Measurements from ENCODE around the gene TMX4. TPM values are rescaled to one million over a fixed set of nuclear protein-coding genes. Genes with fewer than 3 reads are reported as not detected.
"Not testable (repeated sequence)": the region's sequence is repeated elsewhere in the genome, so short reads cannot be mapped to it uniquely, and the experiment has no call there.

The TMX4 gene, protein sequence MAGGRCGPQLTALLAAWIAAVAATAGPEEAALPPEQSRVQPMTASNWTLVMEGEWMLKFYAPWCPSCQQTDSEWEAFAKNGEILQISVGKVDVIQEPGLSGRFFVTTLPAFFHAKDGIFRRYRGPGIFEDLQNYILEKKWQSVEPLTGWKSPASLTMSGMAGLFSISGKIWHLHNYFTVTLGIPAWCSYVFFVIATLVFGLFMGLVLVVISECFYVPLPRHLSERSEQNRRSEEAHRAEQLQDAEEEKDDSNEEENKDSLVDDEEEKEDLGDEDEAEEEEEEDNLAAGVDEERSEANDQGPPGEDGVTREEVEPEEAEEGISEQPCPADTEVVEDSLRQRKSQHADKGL
- 21.3 TPM for total RNA-seq

DNA sequence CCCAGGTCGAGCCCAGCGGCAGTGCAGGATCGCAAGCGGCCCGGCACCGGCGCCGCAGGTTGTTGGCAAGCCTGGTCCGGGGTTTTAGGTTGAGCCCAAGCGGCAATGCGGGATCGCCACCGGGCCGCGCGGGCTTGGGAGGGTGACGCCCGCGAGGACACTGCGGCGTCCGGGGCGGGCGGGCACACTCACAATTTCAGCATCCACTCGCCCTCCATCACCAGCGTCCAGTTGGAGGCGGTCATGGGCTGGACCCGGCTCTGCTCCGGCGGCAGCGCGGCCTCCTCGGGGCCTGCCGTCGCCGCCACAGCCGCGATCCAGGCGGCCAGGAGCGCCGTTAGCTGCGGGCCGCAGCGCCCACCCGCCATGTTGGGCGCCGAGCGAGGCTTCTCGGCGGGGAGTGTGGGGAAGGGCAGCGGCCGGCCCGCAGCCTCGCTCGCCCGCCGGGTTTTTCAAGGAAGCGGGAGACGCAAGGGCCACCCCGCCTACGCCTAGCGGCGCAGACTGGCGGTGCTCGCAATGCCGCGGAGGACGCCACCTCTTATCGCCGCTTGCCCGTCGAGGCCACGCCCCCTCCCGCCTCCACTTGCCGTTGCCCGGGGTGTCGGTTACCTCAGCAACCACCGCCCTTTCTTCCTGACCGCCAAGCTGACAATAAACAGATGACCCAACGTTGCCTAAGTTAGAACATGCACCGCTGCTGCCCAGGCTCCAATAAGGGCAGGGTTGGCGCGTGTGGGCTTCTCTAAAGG is at the start of gene TMX4:
TSS of gene TMX4 (minus strand) at position 516 of the 752 bp plus-strand sequence. CDS start at position 368, 148 bp downstream.
- peak; percentile 67 to 93 (median 93) for DNase-seq (ENCODE audit: low read depth in 2 of 3, low spot score in 2 of 3)

DNA sequence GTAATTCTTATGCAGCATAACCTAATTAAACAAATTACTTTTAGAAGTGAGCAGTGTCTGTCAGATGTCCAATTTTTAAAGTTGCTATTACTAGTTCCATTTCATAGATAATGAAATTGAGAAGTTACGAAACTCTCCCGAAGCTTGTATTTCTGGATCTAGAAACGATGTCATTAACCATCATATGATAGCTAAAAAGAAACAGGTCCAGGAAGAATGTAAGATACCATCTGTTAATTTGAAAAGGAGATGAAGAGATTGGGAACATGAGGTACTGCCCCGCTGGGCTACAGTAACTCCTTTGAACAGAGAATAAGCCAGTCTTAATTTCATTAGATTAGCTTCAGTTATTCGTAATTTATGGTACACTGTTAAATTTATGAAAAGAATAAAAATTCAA is 47.5 kb upstream of the TMX4 start:
- no peak for DNase-seq (ENCODE audit: low read depth in 2 of 3, low spot score in 2 of 3)

DNA sequence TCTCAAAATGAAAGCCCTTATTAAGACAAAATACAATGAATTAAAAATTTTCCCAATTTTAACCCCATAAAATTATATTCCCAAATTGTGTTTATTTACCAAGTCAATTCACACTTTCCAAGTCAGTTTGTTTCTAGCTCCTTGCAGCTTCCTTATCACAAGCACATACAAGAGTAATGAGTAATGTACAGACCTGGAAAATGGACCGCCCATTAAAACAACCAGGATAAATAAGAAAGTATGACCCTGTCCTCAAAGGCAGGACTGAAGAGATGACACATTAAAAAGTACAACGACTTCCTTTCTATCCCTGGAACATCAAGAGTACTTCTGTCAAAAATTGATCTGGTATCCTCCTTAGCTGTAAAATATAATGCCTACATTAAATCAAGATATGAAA is 47.1 kb upstream of the TMX4 start:
- DNase-seq (ENCODE audit: low read depth in 2 of 3, low spot score in 2 of 3) = no peak

DNA sequence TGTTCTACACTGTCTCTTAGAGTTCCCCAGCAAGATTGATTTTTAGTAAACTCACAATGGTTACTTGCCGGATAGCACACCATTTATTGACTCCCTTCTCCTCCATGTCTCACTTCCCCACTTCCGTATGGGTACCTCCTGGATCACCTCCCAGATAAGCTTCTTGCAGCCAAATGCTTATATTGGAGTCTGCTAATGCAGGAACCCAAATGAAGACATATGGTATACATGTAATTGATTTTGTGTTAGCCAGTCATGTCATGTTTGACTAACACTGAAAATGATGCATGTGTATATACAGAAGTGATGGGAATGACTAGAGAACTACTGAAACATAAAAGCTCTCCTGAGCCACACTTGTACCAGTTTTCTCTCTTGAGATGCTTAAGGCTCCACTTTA is 46.1 kb upstream of the TMX4 start:
- DNase-seq (ENCODE audit: low read depth in 2 of 3, low spot score in 2 of 3) = no peak

DNA sequence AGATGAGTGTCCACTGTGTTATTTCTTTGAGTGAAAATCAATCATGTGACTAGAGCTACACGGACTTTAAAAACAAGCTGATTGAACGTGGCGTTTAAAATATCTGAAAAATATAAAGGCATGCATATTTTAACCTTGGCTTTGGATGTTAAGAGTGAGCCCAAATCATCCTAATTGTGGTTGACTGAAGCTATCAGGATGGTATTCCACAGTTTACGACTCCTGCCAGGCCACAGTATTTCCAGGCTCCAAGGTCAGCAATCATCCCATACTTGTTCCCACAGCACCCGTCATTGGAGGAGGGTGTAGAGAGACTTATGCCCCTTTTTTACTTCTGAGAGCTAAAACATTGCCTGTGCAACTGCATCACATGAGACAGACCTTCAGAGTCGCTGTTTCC is 43.2 kb upstream of the TMX4 start:
- no peak for DNase-seq (ENCODE audit: low read depth in 2 of 3, low spot score in 2 of 3)

DNA sequence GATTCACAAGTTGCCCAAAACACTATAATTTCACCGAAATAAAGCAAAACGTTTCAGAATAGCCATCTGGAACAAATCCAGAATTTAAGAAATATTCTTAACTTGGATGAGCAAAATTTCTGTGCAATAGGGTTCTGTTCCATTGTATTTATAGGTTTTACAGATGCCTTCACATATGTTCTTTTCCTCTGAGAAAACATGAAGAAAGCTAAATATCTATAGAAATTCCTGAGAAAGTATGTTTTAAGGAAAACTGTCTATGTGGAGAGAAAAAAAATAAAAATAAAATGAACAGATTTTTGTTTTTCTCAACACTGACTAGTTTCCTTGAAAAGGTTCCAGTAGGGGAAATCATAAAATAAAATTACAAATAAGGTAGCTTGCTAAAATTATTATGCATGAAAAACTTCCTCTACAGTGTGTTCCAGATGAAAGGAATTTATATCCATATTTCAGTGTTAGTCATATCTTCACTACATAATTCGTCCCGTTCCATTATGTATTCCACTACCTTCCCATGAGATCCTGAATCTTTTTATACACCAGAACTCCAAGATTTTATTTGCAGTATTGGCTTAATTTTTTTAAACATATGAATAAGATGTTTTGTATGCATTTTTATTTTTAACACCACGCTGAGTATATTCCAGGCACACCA is 42.4 kb upstream of the TMX4 start:
- DNase-seq (ENCODE audit: low read depth in 2 of 3, low spot score in 2 of 3) = no peak

DNA sequence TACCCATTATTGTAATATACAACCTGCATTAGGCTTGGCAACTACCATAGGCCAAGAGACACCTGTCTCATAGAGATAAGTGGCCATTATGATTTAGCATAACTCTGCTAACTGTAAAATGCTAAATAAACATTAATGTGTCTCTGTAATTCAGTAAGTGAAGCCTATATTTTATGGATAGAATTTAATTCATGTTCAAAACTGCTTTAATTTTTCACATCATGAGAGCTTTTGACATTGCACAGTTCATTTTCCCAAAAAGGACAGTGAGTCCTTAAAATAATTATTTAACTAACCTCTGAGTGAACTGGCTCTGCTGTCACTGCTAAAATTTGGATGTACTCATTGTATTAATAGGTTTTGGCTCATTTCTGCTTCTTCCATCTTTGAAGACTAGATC is 41.4 kb upstream of the TMX4 start:
- no peak for DNase-seq (ENCODE audit: low read depth in 2 of 3, low spot score in 2 of 3)

DNA sequence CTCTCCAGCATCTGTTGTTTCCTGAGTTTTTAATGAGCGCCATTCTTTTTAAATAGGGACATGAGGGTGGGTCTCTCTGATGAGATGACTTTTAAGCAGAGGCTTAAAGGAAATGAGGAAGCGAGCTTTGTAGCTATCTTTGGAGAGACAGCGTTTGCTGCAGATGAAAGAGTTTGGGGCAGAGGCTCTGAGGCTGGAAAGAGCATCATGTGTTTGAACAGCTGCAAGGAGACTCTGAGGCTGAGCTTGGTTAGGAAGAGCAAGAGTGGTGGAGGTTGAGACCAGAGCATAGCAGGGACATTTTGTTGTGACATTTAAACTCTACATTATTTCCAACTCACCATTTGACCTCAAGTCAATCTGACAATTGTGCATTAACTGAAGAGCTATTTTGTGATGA is 38.3 kb upstream of the TMX4 start:
- no peak for DNase-seq (ENCODE audit: low read depth in 2 of 3, low spot score in 2 of 3)

DNA sequence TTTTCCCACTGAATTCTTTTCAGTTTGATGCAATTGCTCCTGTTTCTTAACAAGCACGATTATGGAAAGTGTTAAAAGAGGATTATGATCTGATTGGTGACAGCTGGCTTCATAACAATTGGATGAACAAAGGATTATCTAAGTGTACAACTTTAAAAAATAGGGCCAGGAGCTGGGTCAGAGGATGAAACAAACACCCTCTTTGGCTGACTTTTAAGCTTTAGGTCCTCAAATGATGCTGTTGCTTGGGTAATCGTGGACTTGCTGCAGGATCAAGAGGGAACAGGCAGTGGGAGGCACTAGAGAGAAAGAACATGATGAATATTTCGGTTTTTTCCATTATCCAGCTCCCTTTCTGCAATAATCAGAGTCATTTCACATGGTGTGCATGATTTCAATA is 35.5 kb upstream of the TMX4 start:
- DNase-seq (ENCODE audit: low read depth in 2 of 3, low spot score in 2 of 3) = no peak

DNA sequence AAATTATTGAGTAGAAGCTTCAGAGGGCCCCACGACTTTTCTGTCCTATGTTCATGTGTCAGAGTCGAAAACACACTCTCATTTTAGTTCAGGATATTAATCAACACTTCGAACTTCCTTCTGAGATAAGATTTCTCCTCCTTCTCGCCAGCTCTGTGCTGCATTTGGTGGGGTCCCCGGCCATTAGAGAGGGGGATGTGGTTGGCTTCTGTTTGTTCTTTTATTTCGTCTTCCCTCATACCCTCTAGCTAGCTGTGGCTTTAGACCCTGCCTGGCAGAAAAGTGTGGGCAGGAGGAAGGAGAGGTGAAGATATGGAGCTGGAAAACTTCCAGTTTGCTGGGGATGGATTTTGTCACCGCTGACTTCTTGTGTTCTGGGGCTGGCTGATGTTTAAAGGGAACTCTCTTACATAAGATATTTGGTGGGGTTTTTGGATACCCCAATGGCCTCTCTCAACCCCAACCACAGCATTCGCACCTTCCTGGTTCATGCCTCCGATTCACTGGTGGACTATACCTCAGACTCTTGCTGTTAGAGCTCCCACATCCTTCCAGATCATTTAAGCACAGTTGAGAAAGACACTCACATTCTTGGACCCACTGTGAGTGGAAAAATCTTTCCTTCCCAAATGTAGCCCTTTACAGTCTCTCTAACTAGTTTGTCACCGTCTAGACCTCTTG is 30.7 kb upstream of the TMX4 start:
- peak in 2 of 3 donors; percentile 9 to 36 for DNase-seq (ENCODE audit: low read depth in 2 of 3, low spot score in 2 of 3)

DNA sequence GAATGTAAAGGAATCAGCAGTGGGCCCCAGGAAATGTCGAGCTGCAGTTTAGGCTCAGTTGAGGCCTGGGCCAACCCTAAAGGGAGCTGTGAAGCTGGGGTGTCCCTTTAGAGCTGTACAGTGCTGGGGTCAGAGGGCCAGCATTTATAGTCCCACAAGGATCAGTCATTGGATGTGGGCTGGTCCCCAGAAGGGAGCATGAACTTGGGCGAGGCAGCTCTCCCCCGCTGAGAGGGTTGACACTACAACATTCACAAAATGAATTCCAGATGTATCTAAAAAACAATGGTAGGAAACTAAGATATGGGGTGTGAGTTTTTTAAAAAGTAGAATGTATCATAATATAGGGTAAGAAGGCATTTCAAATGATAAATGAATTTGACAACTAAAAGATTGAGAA is 29.7 kb upstream of the TMX4 start:
- DNase-seq (ENCODE audit: low read depth in 2 of 3, low spot score in 2 of 3) = no peak

DNA sequence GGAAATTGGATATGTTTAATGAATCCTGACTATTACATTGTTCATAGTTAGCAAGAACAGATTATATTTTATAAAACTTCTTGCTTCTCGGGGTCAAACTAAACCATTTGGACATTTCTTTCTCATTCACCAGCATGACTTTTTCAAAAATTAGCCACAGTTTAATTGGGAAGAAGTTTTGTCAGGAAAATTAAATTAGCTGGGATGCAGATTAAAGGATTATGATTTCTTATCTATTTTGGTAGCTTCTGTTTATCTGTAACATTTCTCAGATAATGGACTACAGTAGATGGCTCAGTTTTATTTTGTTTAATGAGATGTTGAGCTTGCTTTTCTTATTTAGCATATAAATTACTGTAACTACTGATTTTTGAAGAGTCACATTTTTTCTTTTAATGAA is 26.4 kb upstream of the TMX4 start:
- DNase-seq (ENCODE audit: low read depth in 2 of 3, low spot score in 2 of 3) = no peak

DNA sequence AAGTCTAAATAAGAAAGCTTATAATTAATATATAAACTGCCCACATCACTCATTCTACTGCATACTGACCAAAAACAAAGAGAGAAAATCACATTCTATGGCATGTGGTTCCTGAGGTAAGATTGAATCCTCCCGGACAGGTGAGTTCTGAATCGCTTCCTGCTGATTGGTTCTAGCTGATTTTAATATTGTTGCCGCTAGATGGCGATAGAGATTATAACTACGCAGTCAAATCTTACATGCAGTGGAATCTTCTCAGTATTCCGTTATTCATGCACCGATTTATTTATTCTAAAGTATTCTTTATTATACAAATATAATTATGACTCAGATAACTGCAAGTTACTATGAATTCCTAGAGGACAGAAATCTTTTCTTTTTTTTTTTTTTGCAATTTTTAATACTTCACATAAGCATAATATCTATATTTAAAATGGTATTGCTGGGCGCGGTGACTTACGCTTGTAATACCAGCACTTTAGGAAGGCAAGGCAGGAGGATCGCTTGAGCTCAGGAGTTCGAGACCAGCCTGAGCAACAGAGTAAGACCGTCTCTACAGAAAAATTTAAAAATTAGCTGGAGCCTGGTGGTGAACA is 24.2 kb upstream of the TMX4 start:
- DNase-seq (ENCODE audit: low read depth in 2 of 3, low spot score in 2 of 3) = peak; percentile 41 to 68 (median 46)

DNA sequence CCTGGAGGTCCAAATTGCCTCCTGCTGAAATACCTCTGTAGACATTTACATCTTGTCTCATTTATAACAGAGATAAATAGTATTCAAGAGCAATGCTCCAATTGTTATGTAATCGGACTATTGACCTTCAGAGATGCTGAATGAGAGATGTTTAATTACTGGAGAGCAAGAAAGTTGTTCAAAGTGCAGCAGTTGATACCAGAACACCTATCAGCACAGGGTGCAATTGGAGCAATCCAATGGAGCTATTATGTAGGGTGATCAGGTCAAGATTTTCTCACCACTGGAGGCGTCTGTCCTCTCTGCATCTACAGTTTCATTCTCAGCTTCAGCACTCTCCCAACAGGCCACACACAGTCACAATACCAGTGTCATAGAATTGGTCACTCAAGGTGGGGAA is 19.5 kb upstream of the TMX4 start:
- no peak for DNase-seq (ENCODE audit: low read depth in 2 of 3, low spot score in 2 of 3)

DNA sequence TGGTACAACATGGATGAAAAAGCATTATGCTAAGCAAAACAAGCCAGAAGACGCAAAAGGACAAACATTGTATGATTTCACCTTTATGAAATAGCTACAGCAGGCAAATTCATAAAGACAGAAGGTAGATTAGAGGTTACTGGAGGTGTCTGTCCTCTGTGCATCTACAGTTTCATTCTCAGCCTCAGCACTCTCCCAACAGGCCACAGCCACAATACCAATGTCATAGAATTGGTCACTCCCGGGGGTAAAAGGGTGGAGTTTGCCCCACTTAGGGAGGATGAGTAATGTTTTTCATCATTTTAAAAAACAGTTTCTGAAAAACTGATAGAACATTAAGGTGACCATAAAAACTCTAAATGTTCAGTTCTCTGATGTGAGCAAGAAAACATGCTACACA is 17.2 kb upstream of the TMX4 start:
- DNase-seq (ENCODE audit: low read depth in 2 of 3, low spot score in 2 of 3) = no peak

DNA sequence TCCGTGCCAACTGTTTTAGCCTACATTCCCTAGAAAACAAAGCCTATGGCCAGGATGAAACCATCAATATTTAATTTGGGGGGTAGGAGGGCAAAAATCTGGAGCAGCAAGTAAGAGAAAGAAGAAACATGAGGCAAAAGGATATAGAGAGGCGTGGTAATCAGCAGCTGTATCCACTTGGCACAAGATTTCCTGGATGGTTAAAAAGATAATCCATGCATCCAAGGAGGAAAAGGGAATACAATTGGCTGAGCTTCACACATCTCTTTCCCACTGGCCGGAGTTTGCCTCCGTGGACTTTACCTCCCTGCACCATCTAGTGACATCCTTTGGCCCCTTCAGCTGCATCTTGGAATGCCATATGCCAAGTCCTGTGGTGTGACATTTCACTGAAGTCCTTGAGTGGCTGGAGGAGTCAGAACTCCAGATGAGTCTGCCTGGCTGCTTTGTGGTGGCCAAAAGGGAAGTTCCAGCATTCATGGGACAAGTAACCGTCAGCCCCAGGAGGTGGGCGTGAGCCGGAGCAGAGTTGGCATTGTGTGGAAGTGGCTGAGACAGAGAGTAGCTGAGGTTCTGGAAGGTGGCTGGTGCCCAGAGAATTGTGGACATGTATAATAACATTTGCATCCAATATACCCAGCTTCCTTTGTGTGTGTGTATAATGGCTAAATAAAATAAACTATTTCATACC is 13.7 kb upstream of the TMX4 start:
- no peak for DNase-seq (ENCODE audit: low read depth in 2 of 3, low spot score in 2 of 3)

DNA sequence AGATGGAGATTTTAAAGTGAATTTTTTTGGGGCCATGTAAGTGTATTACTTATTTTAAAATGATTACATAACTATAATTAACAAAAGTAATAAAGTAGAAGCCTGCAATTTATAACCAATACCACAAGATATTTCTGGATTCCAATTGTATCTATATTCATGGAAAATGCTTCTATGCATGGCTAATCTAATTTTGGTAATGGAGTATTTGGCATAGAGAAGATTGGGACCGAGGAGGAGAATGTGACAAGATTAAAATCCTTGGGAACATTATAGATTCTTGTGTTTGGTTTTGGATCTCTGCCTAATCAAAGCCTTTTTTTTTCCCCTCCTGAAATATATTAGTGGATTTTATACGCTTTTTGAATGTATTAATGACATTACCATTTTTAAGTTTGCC is 12.9 kb upstream of the TMX4 start:
- DNase-seq (ENCODE audit: low read depth in 2 of 3, low spot score in 2 of 3) = no peak

DNA sequence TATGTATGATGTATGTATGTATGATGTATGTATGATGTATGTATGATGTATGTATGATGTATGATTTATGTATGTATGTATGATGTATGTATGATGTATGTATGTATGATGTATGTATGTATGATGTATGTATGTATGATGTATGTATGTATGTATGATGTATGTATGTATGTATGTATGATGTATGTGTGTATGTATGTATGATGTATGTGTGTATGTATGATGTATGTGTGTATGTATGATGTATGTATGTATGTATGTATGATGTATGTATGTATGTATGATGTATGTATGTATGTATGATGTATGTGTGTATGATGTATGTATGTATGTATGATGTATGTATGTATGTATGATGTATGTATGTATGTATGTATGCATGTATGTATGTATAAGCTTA is 12.0 kb upstream of the TMX4 start:
- not testable (repeated sequence) for DNase-seq (ENCODE audit: low read depth in 2 of 3, low spot score in 2 of 3)

DNA sequence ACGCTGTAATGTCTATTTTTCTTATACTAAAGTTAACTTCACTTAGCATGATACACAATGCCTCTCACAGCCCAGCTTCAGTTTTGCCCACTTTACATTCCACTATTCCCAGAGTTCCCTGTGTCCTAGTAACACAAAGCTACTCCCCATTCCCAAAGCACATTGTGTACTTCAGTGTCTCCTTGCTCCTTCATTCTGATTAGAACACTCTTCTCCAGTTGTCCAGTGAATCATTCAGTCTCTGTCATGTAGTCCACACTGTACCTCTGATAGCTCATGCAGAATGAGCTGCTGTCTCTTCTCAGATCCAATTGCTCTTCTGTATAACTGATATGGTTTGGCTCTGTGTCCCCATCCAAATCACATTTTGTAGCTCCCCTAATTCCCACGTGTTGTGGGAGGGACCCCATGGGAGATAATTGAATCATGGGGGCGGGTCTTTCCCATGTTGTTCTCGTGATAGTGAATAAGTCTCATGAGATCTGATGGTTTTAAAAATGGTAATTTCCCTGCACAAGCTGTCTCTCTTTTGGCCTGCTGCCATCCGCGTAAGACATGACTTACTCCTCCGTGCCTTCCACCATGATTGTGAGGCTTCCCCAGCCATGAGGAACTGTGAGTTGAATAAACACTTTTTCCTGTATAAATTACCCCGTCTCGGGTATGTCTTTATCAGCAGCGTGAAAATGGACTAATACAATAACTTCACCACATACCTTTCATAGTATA is 2.1 kb upstream of the TMX4 start:
- no peak for DNase-seq (ENCODE audit: low read depth in 2 of 3, low spot score in 2 of 3)

Measured in hematopoietic multipotent progenitor cell (in vitro differentiated cells).